GM12878 (cell line): ENCODE measurements around the gene LRRC45. TPM values are rescaled to one million over a fixed set of nuclear protein-coding genes. Genes with fewer than 3 reads are reported as not detected.

ENCODE experiments used
- BRCA1 ChIP-seq: IDR thresholded peaks from 2 replicates; pipeline ENCODE4 v1.6.1; 2011; ENCODE audit warnings: low read depth, low read length, improper control_type of control experiment
- MXI1 ChIP-seq: fragments of 150-350 bp; IDR thresholded peaks from 2 replicates; pipeline ENCODE4 v1.6.1; 2011; ENCODE audit warnings: low read depth, mild to moderate bottlenecking, inconsistent platforms, low read length, improper control_type of control experiment
- POU2F2 ChIP-seq: IDR thresholded peaks from 3 replicates; pipeline ENCODE4 v1.6.1; 2011; ENCODE audit warnings: low read depth, mild to moderate bottlenecking, low read length, borderline replicate concordance
- RELA ChIP-seq: fragments of 450-650 bp; IDR thresholded peaks from 2 replicates; pipeline ENCODE4 v1.8.0; 2014; ENCODE audit warnings: borderline replicate concordance; ENCODE audit not compliant: partially characterized antibody
- REST ChIP-seq: IDR thresholded peaks from 2 replicates; pipeline ENCODE4 v1.6.1; 2012; ENCODE audit warnings: mild to moderate bottlenecking, low read depth, low read length
- RUNX3 ChIP-seq: IDR thresholded peaks from 2 replicates; pipeline ENCODE4 v1.6.1; 2012; ENCODE audit warnings: low read length, inconsistent platforms
- YBX1 ChIP-seq: fragments of 450-650 bp; IDR thresholded peaks from 2 replicates; pipeline ENCODE4 v1.6.1; 2016; ENCODE audit warnings: antibody characterized with exemption
- polyA plus RNA-seq, 11 experiments: library from polyadenylated mRNA; depleted of rRNA in 4 of 11; unstranded in 6 of 11; stranded (reverse) in 5 of 11; fragments of >200 nt; fragmentation: Nextera tagmentation in 4 of 11; fragmentation: Illumina TruSeq in 1 of 11; extraction: Ambion mirVana in 4 of 11; extraction: Trizol in 1 of 11; gene quantifications; 1 replicate in 1 of 11; 2 replicates in 10 of 11; pipeline versions ENCODE4 v1.2.1 to v1.2.3, GENCODE V29; 2011 to 2016; ENCODE audit warnings: inconsistent platforms in 2 of 11, missing spikeins in 2 of 11, low read depth in 1 of 11
- total RNA-seq, 4 experiments: library from RNA; depleted of rRNA in 3 of 4; stranded (reverse); fragments of >200 nt in 3 of 4; fragmentation: Illumina TruSeq in 1 of 4; extraction: Trizol in 1 of 4; gene quantifications; 2 replicates each; pipeline versions ENCODE4 v1.2.1 to v1.2.3, GENCODE V29; 2013 to 2021

LRRC45 gene
- total and polyA plus RNA-seq, 10 of the 15 experiments (the other 5 are each of a cell fraction or from before 2014, with no cell fraction given): 0.03 to 27.7 (median 10.4) TPM

- TF ChIP-seq REST (no peak), RUNX3 (no peak), RELA (no peak), BRCA1 (no peak), MXI1 (no peak), POU2F2 (no peak), YBX1 (no peak)
- TF ChIP-seq, all 136 proteins: peak for 0
Measured at GRCh38 chr17:82036634-82037091, 13.6 kb downstream of the LRRC45 start (continued).
